ENCODE results near the gene SVOPL. TPM values are rescaled to one million over a fixed set of nuclear protein-coding genes. Genes with fewer than 3 reads are reported as not detected.

Gene SVOPL
- total RNA-seq, 1 experiment from 2014 or later, result 1.1 TPM

- Histone ChIP-seq H3T11ph (ENCODE audit: low read length) (no peak overlapping the region), H3K23me2 (ENCODE audit: insufficient read length, low read depth, low read length, poor library complexity, severe bottlenecking) (no peaks in the 10 kb centered on the region), H4K91ac (ENCODE audit: insufficient read length, low read depth, low read length) (no peak overlapping the region), H4K5ac (ENCODE audit: insufficient read length, low read depth, low read length) (no peak overlapping the region), H3K18ac (ENCODE audit: insufficient read length, low read depth, low read length) (no peak overlapping the region), H2BK12ac (ENCODE audit: insufficient read length, low read depth, low read length) (no peak overlapping the region), H4K8ac (replicated peaks; ENCODE audit: insufficient read length, low read depth, low read length) (no peak overlapping the region), H2BK5ac (ENCODE audit: insufficient read length, low read length) (no peak overlapping the region), H2BK15ac (ENCODE audit: low read depth, low read length) (no peak overlapping the region), H3K4ac (ENCODE audit: low read depth, low read length) (no peak overlapping the region), H4K20me1 (ENCODE audit: control insufficient read depth, insufficient read depth, insufficient read length) (no peaks in the 10 kb centered on the region), H3K27ac (ENCODE audit: insufficient read length, low read depth, low read length) (no peak overlapping the region), H3K9me3 (ENCODE audit: control insufficient read depth, low read depth, low read length) (no peaks in the 10 kb centered on the region), H3K14ac (ENCODE audit: insufficient read depth, low read length) (no peak overlapping the region), H3K23ac (ENCODE audit: insufficient read length, low read depth, low read length) (no peak overlapping the region), H3K4me1 (ENCODE audit: insufficient read depth, low read length) (no peaks in the 10 kb centered on the region), H2BK120ac (ENCODE audit: low read depth, low read length, poor library complexity, severe bottlenecking) (no peak overlapping the region), H3K27me3 (ENCODE audit: insufficient read depth, low read length) (no peaks in the 10 kb centered on the region), H3K9ac (ENCODE audit: extremely low read depth, insufficient read length, low read length) (no peak overlapping the region), H3K4me2 (ENCODE audit: insufficient read depth, insufficient read length, low read length) (no peak overlapping the region), H2AFZ (ENCODE audit: low read length) (no peak overlapping the region), H2AK5ac (ENCODE audit: insufficient read length, low read length) (no peak overlapping the region), H3K79me1 (ENCODE audit: insufficient read depth, low read depth, low read length, poor library complexity, severe bottlenecking) (no peaks in the 10 kb centered on the region), H2BK20ac (ENCODE audit: low read depth, low read length, poor library complexity, severe bottlenecking) (no peak overlapping the region), H3K56ac (ENCODE audit: insufficient read length, low read depth, low read length) (no peak overlapping the region), H3K79me2 (ENCODE audit: insufficient read depth, low read length) (no peaks in the 10 kb centered on the region)
- Mint-ChIP-seq H3K4me3 (no peak overlapping the region), H3K4me1 (peaks cover 21 to 23% of the 10 kb centered on the region in 2 experiments), H3K9me3 (peaks cover 21 to 26% of the 10 kb centered on the region in 2 experiments), H3K27me3 (ENCODE audit: low read depth) (no peaks in the 10 kb centered on the region), H3K27ac (no peak overlapping the region), H3K36me3 (ENCODE audit: insufficient read depth in 1 of 3, low read depth in 3 of 3) (peaks cover 3 to 16% (median 7%) of the 10 kb centered on the region in 3 experiments)
- no peak for DNase-seq
- WGBS (ENCODE audit: extremely low coverage, insufficient read length, low lambda C conversion rate), result no CpG with 5 or more reads among the region's 2 CpGs
- TF ChIP-seq CTCF (conservative IDR thresholded peaks at IDR 0.05), result no peak
These were observed 44.2 kb downstream of the SVOPL start for GRCh38 chr7:138656952-138657351.
